Measurements from ENCODE around the gene NFKBIZ.

The NFKBIZ gene

GRCh38 chr3:101827211-101828174, 21.8 kb upstream of the NFKBIZ start:
- DNase-seq (ENCODE audit: low spot score) = no peak

DNA sequence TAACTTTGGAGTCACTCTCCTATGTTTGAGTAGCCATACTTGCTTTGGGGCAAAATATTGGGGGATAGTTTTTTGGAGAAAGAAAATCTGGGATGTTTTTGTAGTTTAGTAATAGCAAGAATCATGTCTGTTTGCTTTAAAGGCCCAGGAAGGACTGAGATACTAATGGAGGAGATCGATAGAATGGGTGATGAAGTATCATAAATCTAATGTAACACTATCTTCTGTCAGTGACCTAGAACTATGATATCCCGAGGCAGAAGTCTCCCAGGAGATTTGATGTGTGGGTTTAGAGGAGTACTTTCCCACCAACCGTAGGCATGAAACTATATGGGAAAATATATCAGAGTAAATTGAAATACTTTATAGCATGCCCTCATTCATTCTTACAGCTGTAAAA, 21.0 kb upstream of the NFKBIZ start:
- DNase-seq (ENCODE audit: low spot score) = no peak

DNA sequence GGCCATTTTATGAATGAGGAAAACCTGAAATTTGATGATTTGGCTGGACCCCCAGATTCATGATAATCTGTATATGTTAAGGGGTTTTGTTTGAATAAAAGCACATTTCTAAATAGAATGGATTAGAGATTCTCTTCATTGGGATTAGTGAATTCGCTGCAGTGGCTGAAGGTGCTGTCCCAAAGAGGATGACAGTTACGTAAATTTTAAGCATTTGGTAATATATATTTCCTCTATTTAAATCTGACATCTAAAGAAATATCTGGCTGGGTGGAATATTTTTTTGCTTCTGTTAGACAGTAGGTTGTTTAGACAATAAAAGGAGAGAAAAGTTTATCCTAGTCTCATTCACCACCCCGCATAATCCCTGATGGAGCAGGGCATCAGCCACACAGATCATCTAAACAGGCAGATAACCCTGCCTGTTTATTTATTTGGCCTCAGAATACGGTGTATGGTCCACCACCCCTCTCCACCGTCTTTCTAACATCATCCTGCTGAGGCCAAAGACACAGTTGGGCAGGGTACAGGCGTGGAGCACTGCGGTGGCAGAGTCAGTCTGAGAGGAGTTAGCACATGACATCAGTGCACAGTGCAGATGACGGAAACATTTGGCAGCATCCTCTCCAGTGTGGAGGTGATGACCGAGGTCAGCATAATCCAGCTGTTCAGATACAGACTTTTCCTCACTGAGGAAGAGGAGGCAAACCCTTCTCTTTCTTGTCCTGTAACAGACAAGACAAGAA, 20.4 kb upstream of the NFKBIZ start:
- DNase-seq (ENCODE audit: low spot score) = no peak

GRCh38 chr3:101829437-101829830, 19.9 kb upstream of the NFKBIZ start:
- DNase-seq (ENCODE audit: low spot score) = no peak

- DNase-seq (ENCODE audit: low spot score) = no peak
Observed at GRCh38 chr3:101829874-101830273, 19.4 kb upstream of the NFKBIZ start.

DNA sequence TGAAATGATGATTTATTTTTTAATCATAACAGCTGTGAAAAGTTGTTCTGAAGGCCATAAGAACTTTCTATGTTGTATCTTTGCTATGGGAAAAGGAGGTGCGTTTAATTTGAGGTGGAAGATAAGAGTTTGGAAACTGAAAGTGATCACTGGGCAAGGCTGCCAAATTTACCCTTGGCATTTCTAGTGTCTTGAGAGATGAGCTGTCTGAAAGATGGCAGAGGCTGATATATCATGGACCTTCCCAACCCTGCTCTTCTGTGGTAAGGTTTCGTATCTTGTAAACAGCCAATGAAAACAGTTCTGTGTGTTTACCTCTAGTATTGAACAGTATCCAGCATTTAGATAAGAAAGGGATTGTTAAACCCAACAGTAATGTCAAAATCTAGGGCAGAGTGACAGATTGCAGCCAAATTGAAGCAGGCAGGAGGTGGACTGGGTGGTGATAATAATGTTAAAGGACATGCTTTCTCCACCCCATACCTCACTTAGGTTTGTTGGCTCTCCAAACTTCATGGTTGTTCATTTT, 15.8 kb upstream of the NFKBIZ start:
- DNase-seq (ENCODE audit: low spot score) = no peak

- DNase-seq (ENCODE audit: low spot score) = no peak
Observed at GRCh38 chr3:101835676-101836075, 13.6 kb upstream of the NFKBIZ start.

DNA sequence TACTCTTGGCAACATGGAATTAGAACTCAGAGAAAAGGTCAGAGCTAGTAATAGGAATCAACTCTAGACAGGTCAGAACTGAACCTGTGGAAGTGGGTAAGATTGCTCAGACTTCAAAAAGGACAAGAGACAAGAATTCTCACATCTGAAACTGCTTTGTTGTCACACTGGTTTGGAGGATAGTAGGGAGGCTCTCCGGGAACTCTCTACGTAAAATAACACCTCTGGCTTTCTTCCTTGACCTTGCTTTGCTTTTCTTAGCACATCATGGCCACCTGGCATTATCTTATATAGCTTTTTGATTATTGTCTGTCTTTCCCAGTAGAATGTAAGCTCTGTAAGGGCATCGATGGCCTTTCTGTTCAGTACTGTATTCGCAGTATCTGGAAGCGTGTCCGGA, 13.2 kb upstream of the NFKBIZ start:
- DNase-seq (ENCODE audit: low spot score) = no peak

- DNase-seq (ENCODE audit: low spot score) = no peak
Observed at GRCh38 chr3:101836652-101837598, 12.4 kb upstream of the NFKBIZ start.

DNA sequence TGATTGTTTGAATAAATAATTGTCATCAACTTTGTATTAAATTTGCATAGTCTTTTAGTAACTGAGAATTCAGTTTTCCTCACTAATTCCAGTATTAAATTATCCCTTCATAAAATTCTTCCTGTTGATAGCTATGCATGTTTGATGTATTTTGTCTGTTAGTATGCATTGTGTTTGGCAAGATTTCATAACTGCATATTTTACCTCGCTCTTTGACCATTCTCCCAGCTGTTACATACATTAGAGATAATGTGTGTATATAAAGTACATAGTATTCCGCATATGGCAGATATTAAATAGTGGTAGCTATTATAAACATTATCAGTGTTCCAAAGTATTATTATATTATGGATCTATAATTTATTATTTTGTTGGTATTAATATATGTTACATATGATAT, 10.6 kb upstream of the NFKBIZ start:
- DNase-seq (ENCODE audit: low spot score) = no peak

- no peak for DNase-seq (ENCODE audit: low spot score)
Observed at GRCh38 chr3:101840066-101840465, 9.2 kb upstream of the NFKBIZ start.

DNA sequence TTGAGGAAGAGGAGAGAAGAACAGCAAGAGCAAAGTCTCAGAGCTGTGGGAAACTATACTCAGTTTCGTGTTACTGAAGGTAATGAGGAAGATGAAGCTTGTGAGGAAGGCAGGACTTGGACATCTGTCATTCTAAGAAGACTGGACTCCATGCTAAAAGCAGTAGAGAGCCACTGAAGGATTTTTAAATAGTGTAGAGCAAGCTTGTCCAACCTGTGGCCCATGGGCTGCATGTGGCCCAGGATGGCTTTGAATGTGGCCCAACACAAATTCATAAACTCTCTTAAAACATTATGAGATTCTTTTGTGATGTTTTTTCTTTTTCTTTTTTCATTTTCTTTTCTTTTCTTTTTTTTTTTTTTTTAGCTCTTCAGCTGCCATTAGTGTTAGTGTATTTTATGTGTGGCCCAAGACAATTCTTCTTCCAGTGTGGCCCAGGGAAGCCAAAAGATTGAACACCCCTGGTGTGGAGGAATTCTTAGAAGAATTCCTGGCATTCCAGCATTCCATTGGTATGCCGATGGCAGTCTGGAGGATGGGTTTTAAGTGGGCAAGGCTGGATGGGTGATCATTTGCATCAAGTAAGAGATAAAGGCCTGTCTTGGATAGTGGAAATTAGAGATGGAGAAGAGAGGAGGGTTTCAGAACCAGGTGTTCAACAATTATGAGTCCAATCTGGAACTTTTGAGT, 6.9 kb upstream of the NFKBIZ start:
- DNase-seq (ENCODE audit: low spot score) = no peak

DNA sequence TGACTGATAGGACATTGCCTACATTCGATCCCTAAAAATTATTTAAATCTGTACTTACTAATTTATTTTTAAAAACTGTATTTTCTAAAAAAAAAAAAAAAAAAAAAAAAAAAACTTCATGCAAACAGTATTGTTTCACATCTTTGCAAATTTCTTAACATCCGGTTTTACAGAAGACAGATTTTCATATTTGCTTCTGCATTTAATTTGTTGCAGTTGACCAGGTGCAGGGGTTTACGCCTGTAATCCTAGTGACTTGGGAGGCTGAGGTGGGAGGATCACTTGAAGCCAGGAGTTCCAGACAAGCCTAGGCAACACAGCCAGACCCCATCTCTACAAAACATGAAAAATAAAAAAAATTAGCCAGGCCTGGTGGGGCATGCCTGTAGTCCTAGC, 6.4 kb upstream of the NFKBIZ start:
- DNase-seq (ENCODE audit: low spot score) = no peak

- no peak for DNase-seq (ENCODE audit: low spot score)
Observed at GRCh38 chr3:101845425-101845824, 3.9 kb upstream of the NFKBIZ start.

GRCh38 chr3:101846709-101847108, 2.6 kb upstream of the NFKBIZ start:
- DNase-seq (ENCODE audit: low spot score) = no peak

- DNase-seq (ENCODE audit: low spot score) = no peak
Observed at GRCh38 chr3:101847328-101847727, 2.0 kb upstream of the NFKBIZ start.

GRCh38 chr3:101848326-101848725, 988 bp upstream of the NFKBIZ start:
- DNase-seq (ENCODE audit: low spot score) = no peak

- DNase-seq (ENCODE audit: low spot score) = peak; percentile 85
Observed at GRCh38 chr3:101849714-101850245, 466 bp downstream of the NFKBIZ start.

- no peak for DNase-seq (ENCODE audit: low spot score)
Observed at GRCh38 chr3:101850246-101851051, 1.1 kb downstream of the NFKBIZ start.
